ENCODE results near the gene DESI1.

Gene DESI1

DNA sequence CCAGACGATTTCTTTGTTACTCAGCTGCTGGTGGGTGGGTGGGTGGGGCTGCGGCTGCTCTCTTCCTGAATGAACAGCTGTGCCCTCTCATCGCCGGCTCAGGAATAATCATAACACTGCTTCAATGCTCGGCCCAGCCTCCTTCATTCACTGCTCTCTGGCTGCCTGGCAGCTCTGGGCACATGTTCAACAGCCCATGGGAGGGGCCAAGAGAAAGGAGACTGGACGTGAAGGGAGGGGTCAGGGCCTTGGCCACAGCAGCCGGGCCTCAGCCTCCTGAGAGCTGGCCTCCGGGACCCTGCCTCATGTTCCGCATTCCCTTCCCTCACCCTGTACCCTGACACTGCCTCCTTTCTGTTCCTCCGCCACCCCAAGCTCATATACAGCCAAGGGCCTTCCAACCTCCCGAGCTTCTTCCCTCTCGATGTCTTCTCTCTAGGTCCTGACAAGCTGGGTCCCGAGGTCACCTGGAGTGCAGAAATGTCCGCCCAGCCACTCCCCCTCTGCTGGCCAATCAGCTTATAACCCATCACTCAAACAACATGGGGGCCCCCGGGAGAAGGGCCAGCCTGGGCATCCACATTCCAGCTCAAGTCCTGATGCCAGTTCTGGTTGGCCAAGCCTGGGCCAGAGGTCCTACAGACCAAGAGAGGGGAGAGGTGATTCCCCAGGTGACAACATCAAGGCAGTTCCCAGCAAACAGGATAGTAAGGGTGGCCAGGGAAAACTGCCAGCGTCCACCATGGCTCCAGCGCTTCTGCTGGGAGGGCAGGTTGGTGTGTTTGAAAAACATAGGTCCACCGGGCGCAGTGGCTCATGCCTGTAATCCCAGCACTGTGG, 63.2 kb downstream of the DESI1 start:
- DNase-seq (ENCODE audit: low spot score) = peak; percentile 55

DNA sequence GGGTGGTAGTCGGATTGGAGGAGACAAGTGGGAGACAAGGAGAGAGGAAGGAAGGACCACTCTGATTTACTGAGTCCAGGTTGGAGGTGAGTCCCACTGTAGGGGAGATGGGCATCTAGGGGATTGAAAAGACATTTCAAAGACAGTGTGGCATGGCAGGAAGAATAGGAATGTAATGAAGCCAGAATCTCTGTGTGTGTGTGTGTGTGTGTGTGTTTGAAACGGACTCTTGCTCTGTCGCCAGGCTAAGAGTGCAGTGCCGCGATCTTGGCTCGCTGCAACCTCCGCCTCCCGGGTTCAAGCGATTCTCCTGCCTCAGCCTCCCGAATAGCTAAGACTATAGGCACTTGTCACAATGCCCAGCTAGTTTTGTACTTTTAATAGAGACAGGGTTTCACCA, 64.3 kb downstream of the DESI1 start:
- no peak for DNase-seq (ENCODE audit: low spot score)

GRCh38 chr22:41555325-41555982, 65.4 kb downstream of the DESI1 start:
- DNase-seq (ENCODE audit: low spot score) = no peak

GRCh38 chr22:41551877-41552582, 68.8 kb downstream of the DESI1 start:
- peak; percentile 88 for DNase-seq (ENCODE audit: low spot score)

- DNase-seq (ENCODE audit: low spot score) = no peak
These were observed 69.8 kb downstream of the DESI1 start for GRCh38 chr22:41550952-41551491.

DNA sequence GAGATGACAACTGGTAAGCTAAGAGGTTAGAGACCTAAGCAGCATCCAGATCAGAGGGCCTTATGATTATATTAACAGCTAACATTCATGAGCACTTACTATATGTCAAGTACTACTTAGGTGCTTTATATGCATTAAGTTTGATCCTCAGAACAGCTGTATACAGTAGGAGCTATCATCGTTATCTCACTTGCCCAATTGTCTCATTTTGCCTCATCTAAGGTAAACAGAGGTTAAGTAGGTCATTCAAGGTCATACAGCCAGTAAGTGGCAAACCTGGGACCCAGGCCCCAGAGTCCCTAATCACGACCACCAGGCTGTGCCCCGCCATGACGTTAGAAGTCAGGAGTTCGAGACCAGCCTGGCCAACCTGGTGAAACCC, 72.0 kb downstream of the DESI1 start:
- no peak for DNase-seq (ENCODE audit: low spot score)

Data from cerebellar cortex (tissue), 1 donor.